GM18907 (cell line): Measurements from ENCODE around the gene HMOX2.

Source experiments
- ATAC-seq: cut with Tn5 transposase; IDR thresholded peaks from one replicate; pipeline ENCODE4 v1.9.1; 2021; ENCODE audit warnings: mild to moderate bottlenecking, moderate library complexity; ENCODE audit not compliant: unreplicated experiment

HMOX2 gene

DNA sequence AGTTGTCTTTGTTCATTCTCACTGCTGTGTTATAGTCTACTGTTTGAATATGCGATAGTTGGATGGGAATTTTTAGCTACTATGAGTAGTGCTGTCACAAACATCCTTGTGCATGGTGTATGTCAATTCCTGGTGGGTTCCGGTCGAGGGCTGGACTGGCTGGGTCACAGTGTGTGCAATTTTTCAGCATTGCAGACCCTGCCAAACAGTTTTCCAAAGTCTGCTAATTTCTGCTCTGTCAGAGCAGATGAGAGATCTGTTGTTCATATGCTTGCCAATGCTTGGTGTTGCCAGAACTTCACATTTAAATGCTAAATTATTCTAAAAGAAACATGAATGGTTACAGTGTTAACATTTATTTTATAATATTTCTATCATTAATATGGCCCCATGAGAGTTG lies 76.3 kb downstream of the HMOX2 start:
- ATAC-seq: no peak

GRCh38 chr16:4556112-4556511 lies 79.9 kb downstream of the HMOX2 start, which contains the start of gene C16orf96:
Gene C16orf96 (plus strand): TSS chr16:4556340. CDS start chr16:4556490, 150 bp downstream.
- ATAC-seq: no peak

- ATAC-seq: no peak
These were observed 80.4 kb downstream of the HMOX2 start for GRCh38 chr16:4556580-4556979.

DNA sequence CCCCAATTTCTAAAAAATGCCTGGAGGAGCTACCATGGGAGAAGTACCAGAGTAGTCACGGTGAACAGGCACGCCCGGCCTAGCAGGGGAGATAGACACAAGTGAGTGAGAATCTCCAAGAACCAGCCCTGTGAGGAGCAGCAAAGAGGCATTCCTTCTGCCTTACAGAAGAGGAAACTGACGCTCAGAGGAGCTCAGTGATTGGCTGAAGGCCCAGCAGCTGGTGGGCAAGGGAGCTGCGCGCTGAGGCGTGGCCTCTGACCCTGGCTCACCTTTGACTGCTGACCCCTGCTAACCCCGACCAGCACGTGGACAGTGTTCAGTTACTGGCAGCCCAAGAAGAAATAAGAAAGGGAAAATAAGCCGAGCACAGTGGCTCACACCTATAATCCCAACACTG lies 81.8 kb downstream of the HMOX2 start:
- ATAC-seq: no peak
